ENCODE data around the gene POLR2M.

POLR2M gene

GRCh38 chr15:57706405-57707209 is at the start of gene POLR2M:
Gene POLR2M, plus strand, starts transcription at chr15:57706714. Its CDS starts 129 bp downstream, at chr15:57706843.
- peak; percentile 86 for DNase-seq

- no peak for DNase-seq
These were observed 48.9 kb upstream of the POLR2M start for GRCh38 chr15:57657619-57658018.

- DNase-seq, result no peak
These were observed 44.3 kb upstream of the POLR2M start for GRCh38 chr15:57662091-57662744.

GRCh38 chr15:57662802-57663201 is 43.7 kb upstream of the POLR2M start:
- DNase-seq, result no peak

DNA sequence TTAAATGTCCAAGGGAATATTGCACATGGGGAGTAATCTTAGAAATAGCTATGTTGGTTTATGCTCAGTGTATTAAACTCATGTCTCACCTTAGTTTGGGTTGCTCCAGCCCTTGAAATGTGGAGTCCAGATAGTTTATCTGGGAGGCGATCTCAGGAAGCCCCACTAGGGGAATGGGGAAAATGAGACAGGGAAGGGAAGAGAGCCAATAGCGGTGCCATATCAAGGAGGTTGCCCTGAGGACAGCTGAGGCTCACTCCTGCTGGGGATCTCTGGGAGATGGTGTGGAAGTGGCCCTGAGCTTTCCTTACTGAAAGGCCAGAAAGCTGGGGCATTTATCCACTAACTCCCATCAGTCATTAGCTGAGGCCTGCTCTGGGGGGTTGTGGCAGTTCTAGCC is 43.3 kb upstream of the POLR2M start:
- DNase-seq, result no peak

DNA sequence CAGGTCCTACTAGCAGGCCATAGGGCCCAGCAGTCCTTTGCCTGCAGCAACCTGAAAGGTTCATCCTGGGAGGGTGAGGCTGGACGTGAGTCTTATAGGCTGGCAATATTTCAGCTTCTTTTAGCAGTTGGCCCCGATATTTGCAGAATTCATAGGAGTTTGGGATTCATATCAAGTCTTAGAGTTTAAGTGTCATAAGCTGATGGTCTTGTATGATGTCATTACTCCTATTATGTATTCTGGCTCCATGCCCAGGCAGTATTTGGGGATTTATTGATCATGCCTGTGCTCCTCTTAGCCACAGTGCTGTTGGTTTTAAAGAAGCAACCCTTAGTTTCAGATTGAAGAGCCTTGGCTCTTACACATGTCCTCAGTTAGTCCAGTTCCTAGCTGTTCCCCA is 41.3 kb upstream of the POLR2M start:
- no peak for DNase-seq

- no peak for DNase-seq
These were observed 40.6 kb upstream of the POLR2M start for GRCh38 chr15:57665939-57666338.

GRCh38 chr15:57667171-57667849 is 39.2 kb upstream of the POLR2M start:
- DNase-seq, result no peak

- DNase-seq, result no peak
These were observed 38.5 kb upstream of the POLR2M start for GRCh38 chr15:57668016-57668415.

DNA sequence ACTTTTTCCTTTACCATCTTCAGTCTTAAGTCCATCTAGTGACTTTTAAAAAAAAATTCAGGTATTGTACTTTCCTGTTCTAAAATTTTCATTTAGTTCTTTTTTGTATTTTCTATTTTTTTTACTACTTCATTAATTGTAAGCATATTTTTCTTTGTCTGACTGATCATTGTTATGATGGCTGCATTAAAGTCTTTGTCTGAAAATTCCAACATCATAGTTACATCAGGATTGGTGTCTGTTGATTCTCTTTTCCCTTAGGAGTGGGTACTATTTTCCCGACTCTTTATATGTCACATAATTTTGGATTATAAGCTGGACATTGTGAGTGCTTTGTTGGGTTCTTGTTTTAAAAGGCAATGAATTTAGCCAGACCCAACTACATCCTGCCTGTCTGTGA is 34.9 kb upstream of the POLR2M start:
- no peak for DNase-seq

DNA sequence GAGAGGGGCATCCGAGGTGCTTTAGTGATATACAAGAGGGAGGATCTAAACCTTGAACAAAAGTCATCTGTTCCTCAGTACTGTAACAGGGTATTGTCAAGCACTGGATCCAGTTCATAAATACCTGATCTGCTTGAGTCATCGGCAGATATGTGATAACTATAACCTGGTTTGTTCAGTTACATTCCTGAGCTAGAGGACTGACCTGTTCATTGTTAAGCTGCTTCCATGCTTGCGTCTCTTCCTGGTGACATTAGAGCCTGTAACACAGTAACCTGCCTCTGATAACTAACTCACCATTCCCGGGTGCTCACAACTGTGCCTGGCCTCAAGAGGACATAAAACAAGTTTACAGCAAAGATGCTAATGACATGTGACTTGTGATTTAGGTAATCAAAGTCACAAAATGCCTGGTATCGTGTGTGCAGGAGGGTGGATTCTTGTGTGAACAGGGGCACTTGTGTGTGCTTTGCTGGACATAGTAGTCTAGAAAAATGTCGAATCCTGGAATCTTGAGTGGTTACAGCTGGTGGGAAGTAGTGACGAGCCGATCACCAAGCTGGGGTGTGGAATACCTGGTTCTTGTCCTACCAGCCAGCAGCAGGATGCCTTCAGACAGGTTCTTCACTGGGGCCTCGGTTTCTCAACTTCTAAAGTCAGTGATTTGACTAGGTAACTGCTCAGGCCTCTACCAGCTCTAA is 30.9 kb upstream of the POLR2M start:
- no peak for DNase-seq

GRCh38 chr15:57676585-57676984 is 29.9 kb upstream of the POLR2M start:
- no peak for DNase-seq

DNA sequence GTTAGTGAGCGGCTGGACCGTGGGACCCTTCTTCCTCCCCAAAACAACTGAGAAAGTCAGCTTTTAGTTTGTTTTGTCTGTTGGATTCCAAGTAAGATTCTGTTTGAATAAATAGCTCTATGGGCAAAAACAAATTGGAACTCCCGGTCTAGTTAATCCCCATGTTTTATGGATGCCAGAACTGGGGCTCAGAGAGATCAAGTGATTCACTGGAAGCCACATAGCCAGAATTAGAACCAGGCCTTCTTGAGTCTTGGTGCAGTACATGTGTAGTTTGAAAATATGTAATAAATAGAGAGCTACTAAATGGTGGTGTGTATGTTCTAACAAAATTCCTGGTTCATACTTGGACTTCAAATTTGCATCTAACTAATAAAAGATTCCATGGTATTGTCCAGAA is 29.3 kb upstream of the POLR2M start:
- no peak for DNase-seq

DNA sequence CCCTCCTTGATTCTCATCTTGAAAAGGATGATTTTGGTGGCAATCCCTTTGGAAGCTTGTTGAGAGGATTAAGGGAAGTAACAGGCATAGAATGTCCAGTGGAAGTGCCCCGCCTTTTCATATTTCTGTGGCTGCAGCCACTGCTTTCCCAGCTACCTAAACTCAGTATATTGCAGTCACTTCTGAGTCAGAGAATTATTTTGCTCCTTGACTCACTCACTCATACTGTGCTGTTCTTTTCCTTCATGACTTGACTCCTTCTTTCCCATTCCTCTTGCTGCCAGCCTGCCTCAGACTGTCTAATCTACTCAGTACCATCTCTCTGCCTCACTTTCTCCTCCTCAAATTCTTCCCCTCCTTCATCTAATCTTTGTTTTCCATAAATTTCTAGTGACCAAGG is 26.5 kb upstream of the POLR2M start:
- DNase-seq, result no peak

DNA sequence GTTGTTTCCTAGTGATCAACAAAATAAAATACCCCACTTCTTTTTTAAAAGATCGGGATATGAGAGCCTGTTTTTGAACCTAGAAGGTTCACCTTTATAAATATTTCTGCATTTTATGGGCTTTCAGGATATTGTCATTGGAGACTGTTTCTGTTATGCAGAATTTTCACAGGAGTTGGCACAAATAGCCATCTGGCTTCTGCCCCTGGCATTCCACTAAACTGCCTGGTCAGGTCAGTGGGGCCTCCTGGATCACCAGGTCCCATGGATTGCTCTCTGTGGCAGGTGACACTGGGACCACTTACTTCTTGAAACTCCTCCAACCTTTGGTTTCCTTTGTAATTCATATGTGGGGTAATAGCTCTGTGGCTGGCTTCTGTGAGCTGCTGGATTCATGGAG is 25.5 kb upstream of the POLR2M start:
- DNase-seq, result no peak

DNA sequence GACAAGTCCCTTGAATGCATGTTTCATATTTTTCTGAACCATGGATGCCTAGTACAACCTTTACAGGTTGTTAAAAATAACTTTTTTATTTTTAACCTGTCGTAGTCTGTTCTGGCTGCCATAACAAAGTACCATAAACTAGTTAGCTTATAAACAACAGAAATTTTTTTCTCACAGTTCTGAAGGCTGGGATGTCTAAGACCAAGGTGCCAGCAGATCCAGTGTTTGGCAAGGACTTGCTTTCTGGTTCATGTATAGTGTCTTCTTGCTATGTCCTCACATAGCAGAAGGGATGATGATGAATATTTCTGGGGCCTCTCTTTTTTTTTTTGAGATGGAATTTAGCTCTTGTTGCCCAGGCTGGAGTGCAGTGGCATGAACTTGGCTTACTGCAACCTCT is 23.0 kb upstream of the POLR2M start:
- no peak for DNase-seq

GRCh38 chr15:57684491-57685151 is 21.9 kb upstream of the POLR2M start:
- no peak for DNase-seq

DNA sequence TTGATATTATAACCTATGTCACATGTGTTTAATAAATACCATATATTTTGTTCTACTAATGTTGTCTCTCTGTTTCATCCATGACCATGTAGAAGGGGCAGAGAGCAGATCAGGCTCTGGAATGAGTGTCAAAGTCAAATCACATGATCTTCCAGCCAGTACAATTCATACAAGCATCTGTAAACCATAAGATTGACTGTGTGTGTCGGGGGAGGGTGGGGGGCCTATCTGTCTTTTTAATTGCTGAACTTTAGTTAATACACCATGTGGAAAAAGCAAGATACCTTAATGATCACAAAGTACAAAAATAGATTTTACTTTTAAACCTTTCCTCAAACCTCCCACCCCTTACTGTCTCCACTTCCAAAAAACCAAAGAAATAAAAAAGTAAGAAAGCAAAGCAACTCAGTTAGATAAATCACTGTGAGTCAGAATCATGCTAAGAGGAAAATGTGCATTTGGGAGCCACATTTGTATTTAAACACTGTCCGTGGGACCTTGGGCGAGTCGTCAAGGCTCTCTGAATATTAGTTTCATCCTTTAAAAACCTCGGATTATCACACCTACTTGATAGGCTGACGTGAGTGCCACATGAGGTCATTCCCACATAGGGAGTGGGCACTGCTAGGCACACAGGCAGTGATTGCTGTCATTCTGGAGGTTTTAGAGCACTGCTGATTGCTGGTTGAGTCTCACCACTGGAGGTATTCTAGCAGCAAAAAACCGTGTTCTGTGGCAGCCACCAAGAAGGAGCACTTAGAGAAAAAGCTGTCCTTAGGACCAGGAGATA is 21.0 kb upstream of the POLR2M start:
- no peak for DNase-seq

GRCh38 chr15:57686657-57687056 is 19.9 kb upstream of the POLR2M start:
- DNase-seq, result no peak

DNA sequence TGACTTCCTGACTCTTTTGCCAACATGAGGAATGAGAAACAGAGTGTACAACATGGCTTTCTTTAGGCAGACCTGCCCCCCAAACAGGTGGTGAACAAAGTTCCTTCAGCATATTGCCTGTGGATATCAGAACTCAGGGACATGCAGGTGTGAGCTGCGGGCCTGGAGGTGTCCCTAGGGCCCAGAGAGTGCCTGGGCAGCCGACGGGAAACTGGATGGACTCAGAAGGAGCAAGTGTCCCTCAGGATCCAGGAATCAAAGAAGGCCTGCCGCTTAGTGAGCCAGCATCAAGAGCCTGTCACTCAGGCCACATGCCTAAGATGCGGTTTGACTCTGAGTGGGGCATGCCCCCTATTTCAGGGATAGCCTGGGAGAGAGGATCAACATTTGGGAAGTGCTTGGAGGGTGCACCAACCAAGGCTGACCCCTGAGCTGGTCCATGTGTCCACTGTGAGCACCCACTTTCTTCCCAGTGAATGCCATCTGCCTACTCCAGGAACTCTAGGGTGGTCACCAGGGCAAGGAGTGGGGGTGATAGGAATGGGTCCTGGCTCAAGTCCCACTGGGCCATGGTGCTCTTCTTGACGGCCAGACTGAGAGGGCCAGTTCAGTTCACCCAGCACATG is 16.1 kb upstream of the POLR2M start:
- no peak for DNase-seq

GRCh38 chr15:57691082-57691481 is 15.4 kb upstream of the POLR2M start:
- DNase-seq, result no peak

Measured in activated CD4-positive, alpha-beta T cell treated with anti-CD3 and anti-CD28 coated beads for 4 hours (primary cell).